C1 segment of cervical spinal cord (tissue), 14 donors: ENCODE results near the gene PTHLH.

Source experiments
- DNase-seq, 14 donors: peaks; one replicate each; lab custom pipeline; 2025; lab: John Stamatoyannopoulos, UW

Gene PTHLH

DNA sequence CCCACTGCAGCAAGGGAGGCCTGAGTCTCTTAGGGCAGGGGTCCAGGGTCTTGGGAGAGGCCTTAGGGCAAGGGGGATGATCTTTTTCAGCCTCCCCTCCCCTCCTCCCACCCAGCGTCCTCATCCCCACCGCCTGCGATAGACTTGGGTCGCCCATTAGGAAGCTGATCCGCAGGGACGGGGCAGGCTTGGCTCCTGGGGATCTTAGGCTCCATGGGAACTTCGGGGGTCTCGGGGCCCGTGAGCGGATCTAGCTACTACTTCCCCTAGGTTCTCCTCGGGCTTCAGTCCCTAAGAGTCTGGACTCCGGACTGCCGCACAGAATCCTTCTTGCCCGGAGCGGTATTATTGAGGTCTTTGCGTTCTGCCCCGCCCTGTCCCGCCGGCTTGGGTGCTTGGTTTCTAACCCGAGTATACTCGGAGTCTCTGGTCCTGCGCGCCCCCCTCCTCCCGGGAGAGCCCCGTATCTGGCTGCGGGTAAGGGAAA is 2.2 kb upstream of the PTHLH start:
- no peak for DNase-seq

DNA sequence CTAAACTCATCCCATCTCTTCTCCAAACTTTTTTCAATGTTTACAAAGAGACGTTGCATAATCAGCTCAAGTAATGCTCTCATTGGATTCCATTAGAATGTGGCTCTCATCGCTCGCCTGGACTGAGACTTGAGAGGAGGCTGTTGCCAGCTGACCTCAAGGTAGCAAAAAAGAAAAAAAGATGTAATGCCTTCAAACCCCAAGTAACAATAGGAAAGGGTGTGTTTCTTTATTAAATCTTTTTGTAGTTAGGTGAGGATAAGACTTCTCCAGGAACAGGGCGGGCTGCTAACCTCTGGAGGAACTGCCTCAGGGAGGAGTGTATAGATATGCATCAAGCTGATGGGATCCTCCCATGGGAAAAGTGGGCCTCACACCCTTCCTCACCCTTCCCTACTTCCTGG is 956 bp upstream of the PTHLH start:
- no peak for DNase-seq

DNA sequence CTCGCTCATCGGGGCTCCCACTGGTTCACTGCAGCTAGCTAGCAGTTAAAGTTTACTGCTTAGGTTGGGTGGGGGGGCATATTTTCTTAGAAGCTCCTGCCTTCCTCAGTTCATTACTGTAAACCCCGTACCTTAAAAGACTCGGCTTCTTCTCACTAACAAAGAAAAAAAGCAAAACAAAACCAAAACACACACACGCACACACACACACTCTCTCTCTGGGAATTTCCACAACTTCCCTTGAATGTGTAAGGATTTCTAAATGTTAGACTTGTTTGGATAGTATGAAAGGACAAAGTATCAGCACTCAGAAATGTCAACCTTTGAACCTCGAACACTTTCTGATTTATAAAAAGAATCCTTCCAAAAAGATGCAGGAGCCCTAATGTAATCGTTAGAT is 927 bp downstream of the PTHLH start:
- DNase-seq: no peak

DNA sequence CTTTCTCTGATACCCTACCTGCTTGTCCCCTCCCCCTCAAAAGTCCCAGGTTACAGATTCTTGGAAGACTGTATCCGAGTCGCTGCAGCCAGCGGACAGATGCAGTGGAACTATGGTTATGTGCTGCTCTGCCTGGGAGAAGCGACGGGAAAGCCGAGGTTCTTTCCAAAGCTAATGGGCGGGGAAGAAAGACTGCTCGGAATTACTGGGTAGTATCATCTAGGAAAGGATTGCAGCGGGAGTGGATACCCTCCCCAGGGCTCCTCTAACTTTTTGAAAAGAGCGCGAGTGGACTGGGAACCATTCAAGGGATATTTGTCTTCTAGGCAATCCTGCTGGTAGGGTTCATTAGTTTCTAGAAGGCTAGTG is 1.4 kb downstream of the PTHLH start:
- DNase-seq: no peak

DNA sequence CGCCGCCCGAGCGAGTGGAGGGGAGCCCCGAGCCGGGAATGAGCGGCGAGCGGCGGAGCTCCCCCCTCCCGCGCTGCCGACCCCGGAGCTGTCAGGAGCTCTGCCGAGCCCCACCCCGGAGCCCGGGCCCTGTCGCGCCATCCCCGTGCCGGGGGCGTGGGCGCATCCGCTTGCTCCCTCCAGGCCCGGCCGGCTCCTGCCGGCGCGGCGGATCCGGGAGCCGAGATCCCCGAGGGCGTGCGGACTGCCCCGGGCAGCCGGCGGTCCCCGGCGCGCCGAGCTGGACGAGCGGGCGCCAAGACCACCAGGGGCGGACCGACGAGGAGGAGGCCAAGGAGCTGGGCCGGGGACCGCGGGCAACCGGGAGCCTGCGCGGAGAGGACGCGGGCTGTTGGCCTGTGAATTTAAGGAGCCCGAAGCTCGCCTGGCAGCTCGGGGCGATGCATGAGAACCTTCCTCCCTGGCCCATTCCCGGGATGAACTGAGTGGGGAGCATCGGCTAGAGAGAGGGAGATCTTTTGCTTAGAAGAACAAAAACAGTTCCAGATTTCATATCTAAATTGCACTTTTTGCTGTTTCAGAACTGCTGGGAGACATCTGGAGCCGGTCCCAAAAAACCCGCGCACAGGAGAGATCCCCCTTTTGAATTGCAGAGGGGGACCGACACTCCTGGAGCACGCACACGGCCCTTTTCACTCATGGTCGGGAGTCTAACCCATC is 2.0 kb downstream of the PTHLH start:
- peak in 2 of 14 donors; percentile 1 to 28 for DNase-seq

DNA sequence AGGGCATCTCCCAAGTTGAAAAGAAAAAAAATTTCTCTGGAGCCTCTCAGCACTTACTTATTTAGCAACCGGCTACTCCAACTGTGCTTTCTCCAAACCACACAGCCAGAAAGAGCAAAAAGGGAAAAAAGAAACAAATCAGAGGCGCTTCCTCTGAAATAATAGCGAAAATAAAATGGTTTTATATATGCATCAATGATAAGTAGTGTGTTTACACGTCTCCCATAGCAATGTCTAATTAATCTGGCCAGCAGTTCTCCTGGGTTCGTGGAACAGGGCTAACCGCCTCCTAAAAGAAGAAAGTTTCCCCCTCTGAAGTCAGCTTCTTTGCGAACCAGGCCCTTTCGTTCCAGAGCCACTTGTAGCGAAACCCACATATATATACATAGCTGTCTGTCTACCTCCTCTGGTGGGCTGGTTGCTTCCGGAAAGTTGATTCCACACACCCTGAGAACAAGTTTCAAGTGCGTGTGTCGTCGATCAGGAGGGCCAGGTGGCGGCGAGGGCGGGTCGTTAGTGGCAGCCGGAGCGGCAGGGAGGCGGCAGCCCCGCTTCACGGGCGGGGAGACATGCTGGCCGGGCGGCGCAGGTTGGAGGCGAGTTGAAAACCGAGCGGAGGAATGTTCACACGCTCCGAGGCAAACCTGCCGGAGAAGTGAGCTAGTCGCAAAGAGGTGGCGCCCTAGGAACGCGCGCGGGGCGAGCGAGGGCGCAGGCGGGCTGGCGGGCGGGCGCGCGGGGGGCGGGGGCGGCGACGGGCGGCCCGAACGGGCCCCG is 2.7 kb downstream of the PTHLH start:
- peak in 4 of 14 donors; percentile 6 to 28 (median 18) for DNase-seq

DNA sequence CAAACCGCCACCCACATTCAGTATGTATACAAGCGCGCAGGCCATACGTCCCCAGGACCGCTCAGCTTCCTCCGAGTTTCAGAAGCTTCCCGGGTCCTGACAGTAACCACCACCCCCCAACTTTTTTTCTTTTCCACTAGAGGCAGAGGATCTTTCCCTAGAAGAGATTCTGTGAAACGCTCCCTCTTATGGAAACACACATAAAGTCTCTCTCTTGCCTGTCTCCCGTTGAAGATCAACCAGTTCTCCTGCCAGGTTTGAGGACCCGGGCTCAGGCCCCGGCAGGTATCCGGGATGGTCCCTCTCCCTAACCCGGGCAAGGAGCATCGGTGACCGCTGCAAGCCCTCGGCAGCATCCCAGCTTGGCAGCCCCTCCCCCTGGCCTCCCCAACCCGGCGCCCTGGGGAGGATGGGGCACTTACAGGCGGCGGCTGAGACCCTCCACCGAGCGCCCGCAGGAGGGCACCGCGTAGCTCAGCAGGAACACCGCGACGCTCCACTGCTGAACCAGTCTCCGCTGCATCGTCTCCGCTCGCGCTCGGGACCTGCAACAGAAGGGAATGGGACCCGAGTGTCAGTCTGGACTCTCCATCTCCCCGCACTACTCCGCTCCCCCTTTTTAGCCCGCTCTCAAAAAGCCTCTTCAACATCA is 3.4 kb downstream of the PTHLH start:
- peak in 2 of 14 donors; percentile 0 to 16 for DNase-seq

DNA sequence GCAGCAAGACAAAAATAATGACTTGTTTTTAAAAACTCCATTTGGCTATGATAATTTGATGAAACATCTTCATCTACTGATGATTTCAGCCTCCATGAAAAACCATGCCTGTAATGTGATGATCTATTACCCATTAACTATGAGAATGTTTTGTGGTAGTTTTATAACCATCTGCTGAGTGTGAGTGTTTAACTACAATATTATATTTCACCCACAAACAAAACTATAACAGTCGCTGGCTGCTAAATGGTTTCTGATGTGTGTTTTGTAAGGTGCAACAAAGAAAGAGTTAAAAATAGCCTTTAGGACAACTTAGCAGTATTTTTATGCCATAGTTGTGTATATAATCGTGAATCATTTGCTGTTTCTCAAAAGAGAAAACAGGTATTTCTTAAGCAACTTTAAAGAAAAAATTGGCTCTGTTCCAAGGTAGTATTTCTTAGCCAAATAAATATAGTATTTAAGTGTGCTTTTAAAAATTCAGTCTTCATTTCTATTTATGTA is 4.9 kb downstream of the PTHLH start:
- no peak for DNase-seq

DNA sequence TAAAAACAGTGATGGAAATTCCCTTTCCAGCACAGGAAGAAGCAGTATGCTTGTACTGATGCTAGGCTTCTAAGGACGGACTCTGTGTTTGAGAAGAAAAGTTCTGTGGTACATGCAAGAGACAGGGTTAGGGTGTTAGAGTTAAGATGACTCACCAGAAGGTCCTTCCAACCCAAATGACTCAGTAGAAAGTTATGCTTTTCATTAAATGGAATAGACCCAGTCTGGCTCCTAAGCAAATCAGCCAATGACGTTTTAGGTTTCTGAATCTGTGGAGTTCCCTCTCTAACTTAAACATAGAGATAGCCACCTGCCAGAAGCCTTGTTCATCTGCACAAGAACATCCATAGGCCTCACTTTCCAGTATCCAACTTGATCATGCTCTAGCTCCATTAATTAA is 5.7 kb downstream of the PTHLH start:
- no peak for DNase-seq

DNA sequence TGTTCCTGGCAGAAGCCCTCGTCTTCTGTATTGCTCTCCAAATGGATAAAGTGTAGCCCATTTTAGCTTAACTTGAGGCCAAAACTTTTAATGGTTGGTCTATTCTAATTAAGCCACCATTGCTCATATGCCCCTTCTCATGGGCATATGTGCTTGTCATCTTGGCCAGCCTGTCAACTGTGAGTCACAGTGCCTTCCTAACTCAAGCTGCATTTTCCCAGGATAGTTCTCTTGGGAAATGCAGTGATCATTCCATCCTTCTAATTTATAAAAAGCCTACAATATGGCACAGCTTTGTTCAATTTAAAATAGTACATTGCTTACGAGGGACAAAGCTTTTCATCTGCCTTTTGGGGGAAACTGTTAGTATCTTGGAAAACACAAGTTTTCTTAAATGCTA is 6.6 kb downstream of the PTHLH start:
- DNase-seq: no peak

DNA sequence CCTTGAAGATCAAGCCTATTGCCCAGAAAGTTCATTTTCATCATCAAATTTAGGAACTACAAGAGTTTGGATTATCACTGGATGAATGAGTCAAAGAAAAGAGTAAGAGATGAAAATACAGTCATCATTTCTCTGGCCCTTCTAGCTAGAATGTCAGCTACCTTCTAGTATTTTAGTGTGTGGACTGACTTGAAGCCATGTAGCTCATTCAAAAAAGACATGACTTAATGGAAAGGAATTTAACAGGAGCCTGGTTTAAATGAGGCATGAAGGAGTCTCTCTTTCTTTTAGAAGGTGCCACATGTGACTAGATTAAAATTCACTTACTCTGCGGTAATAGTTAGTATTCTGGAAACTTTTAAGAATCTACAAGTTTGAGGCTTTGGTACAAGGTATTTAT is 7.1 kb downstream of the PTHLH start:
- DNase-seq: no peak

DNA sequence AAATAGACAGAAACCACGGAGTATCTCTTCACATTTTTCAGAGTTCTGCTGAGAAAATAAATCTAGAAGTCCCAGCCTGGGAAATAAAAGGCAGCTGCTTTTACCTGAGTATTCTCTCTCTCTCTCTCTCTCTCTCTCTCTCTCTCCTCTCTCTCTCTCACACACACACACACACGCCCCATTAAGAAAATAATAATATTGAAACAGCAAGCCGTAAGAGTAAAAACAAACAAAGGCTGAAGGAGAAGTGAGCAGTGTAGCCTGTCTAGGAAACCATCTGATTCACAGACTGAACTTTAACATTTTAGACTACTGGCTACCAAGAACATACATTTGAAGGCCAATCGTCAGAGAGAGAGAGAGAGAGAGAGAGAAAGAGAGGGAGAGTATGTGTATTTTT is 8.4 kb downstream of the PTHLH start:
- DNase-seq: no peak

DNA sequence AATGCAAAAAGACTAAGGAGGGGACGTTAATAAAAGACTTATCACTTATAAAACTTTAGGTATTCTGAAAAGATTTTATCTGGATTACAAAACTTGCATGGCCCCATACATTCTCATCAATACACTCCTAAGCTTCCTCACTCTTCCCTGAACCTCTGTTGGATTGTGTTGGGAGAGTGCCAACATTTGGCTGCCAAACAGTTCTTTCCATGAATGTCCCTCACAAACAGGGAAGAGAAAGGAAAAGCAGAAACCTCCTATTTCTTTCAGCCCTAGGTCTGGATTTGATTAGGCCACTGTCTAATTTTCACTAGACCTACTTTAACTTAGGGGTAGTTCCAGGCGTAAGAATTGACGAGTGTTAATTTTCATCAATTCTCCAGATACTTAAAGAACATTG is 11.7 kb downstream of the PTHLH start:
- DNase-seq: no peak

DNA sequence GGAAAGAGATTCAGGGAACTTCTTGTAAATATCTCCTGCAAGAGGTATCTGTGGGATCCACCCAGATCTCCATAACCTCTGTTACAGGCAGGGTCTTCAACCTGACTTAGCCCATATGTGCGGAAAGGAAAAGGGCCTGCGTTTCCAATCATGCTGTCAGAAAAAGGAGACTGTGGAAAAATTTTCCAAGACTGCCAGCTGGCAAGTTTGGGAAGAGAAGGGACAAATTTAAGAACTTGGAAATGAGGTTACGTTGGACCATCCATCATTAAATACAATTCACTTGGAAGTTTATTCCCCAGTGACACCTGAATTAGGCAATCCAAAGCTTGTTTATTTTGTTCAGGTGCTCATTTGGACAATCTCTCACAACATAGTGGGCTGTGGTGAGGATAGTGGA is 13.9 kb downstream of the PTHLH start:
- no peak for DNase-seq

DNA sequence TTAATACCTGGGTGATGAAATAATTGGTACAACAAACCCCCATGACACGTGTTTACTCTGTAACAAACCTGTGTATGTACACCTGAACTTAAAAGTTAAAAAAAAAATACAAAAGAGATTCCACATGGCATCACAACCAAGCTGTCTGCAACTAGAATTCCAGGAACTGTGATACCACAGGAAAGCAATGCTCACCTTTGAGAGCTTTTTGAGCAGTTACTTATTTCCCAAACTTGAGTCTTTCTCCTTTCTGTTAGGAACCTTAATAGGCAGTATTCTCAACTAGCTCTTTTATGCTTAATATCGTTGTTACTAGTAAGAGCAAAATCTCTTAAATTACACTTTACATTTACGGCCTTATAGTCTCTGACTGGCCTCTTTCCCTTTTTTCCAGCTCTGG is 15.2 kb downstream of the PTHLH start:
- no peak for DNase-seq

DNA sequence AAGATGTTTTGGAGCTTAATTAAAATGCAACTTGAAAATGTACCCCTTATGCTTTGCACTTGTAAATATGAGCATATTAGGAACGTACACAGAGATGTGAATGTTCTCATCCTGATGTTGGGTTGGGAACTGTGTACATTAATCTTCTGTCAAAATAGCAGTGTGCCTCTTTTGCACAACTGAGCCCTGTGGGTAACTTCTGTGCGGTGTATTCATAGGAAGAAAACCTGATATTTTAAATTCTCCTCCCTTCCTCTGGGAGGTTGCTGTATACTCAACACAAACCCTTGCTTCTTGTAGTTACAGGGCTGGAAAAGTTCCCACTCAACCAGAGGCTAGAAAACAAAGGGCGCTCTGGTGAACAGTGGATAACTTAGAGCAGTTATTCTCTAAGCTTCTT is 18.7 kb downstream of the PTHLH start:
- no peak for DNase-seq

DNA sequence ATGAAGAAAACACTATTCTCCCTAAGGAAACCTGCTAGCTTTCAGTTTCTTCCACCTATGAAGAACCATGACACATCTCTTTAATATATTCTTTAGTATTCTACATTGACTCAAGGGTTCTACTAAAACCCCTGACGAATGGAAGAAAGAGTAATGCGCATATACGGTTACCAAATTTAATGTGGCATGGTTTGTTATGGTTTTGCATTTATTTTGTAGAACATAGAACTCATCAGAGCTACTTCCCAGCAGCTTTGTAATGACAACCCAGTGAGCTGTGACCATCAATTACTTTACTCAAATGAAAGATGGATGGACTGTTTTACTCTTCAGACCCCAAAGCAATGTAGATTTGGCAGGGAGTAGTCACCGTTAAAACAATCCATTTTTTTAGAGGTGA is 19.2 kb downstream of the PTHLH start:
- no peak for DNase-seq

DNA sequence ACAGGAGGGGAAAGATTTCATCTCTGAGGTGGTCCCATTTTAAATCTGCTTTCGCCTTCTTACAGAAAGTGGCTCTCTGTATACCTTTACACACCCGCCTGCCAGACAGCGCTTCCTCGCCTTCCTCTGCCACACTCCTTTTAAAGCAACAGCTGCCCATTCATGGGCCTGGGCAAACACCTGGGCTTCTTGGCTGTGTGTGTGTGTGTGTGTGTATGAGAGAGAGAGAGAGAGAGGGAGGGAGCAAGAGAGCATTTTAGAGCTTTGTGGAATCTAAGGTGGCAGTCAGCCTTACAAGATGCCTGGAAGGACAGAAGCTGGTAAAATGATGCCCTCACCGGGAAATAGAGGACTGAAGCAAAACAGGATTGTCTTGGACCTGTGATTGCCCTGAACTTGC is 20.0 kb downstream of the PTHLH start:
- DNase-seq: no peak

DNA sequence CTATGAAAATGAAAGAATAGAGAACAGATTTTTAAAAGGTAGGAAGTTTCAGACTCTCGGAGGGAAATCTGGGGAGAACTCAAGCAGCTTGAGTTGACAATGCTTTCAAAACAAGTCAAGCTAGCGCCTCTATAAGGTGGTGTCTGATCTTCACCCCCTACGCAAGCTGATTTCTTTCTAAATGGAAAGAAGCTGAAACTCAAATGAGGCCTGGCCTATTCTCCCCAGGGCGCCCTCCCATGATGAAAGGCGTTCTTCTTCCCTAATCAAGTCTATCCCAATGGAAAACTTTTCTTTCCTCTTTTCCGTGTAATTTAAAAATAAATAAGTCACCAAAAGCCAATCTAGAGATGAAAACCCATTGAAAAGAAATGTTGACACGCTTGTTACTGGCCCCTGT is 20.6 kb downstream of the PTHLH start:
- DNase-seq: no peak

DNA sequence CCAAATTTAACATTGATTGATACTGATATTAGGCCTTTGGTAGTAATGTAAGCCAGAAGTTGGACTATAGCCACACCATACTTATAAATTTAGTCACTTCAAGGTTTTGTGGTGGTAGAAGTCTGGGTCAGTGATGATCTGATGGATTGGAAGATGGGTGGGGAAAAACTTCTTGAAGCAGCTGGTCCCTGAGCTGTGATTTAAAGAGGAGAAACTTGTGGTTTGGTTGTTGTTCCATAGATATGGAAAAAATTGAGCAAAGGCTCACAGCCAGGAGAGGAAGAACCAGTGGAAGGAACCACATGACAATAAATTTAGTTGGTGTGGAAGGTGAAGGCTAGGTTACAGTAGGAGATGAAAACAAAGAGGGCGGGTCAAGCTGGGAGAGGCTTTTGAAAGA is 26.1 kb downstream of the PTHLH start:
- DNase-seq: no peak

DNA sequence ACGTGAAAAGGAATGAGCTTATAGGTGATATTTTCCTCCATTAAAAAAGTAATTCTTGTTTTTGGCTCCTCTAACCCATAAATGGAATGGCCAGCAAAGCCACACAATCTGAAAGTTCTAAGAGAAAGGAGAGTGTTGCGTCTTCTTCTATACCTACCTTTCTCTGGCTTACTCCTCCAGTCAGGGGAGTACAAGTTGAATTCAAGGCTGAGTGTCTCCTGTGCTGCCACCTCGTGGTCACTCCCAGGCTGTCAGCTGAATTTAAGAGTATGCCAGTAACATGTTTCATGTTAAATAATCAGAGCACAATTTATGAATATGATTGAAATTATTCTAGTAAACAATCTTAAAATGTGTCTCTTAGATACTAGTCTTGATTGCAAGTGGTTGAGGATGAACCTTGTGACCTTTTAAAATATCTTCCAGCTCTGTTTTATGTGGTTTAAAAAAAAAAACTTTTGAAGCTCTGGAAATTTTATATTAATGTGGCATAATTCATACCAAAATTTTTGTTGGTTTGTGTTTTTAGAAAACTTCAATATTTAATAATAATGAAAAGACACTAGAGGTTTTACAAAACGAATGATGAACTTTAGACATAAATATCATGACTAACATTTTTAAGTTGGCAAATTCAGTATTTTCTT is 31.7 kb downstream of the PTHLH start:
- peak in 7 of 14 donors; percentile 0 to 49 (median 10) for DNase-seq

DNA sequence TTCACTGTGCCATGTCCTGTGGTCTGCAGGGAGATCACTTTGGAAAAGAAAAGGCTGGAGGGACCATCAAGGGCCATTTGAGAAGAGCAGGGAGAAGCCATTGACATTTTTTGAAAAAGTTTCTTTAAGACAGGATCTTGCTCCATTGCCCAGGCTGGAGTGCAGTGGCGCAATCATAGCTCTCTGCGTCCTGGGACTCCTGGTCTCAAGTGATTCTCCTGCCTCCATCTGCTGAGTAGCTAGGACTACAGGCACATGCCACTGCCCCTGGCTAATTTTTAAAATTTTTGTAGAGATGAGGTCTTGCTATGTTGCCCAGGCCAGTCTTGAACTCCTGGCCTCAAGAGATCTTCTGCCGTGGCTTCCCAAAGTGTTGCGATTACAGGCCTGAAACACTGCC is 32.3 kb downstream of the PTHLH start:
- no peak for DNase-seq
